T-helper 1 cell treated with Interleukin-12 subunit alpha and Interleukin-12 subunit beta and Interleukin-4 antibody, amounts not matched to agents 30 μg/mL and 1 μg/mL, for 36 hours (primary cell): ENCODE data around the gene MAGI1.
"Not testable (repeated sequence)": the region's sequence is repeated elsewhere in the genome, so short reads cannot be mapped to it uniquely, and the experiment has no call there.

Source experiments
- H3K27ac Mint-ChIP-seq: one replicate; pipeline ENCODE4 v1.8.0; 2021; ENCODE audit warnings: mild to moderate bottlenecking, mixed read lengths
- H3K27me3 Mint-ChIP-seq: one replicate; pipeline ENCODE4 v1.8.0; 2021; ENCODE audit warnings: low read depth, mixed read lengths
- H3K36me3 Mint-ChIP-seq: one replicate; pipeline ENCODE4 v1.8.0; 2021; ENCODE audit warnings: low read depth, mixed read lengths
- H3K4me1 Mint-ChIP-seq: one replicate; pipeline ENCODE4 v1.8.0; 2021; ENCODE audit warnings: low read depth, mixed read lengths
- H3K4me3 Mint-ChIP-seq: one replicate; pipeline ENCODE4 v1.8.0; 2021; ENCODE audit warnings: mild to moderate bottlenecking, moderate library complexity, mixed read lengths
- H3K9me3 Mint-ChIP-seq: one replicate; pipeline ENCODE4 v1.8.0; 2021; ENCODE audit warnings: mixed read lengths

MAGI1 gene

GRCh38 chr3:66052721-66053549, 14.2 kb upstream of the MAGI1 start:
- H3K27me3 Mint-ChIP-seq: no peaks in the 10 kb centered on the region
- no peaks in the 10 kb centered on the region for H3K9me3 Mint-ChIP-seq
- no peaks in the 10 kb centered on the region for H3K36me3 Mint-ChIP-seq
- H3K4me1 Mint-ChIP-seq: no peaks in the 10 kb centered on the region
- no peak overlapping the region for H3K4me3 Mint-ChIP-seq
- H3K27ac Mint-ChIP-seq: no peak overlapping the region

- H3K4me1 Mint-ChIP-seq: no peaks in the 10 kb centered on the region
- no peaks in the 10 kb centered on the region for H3K27me3 Mint-ChIP-seq
- H3K4me3 Mint-ChIP-seq: no peak overlapping the region
- no peaks in the 10 kb centered on the region for H3K36me3 Mint-ChIP-seq
- H3K9me3 Mint-ChIP-seq: no peaks in the 10 kb centered on the region
- H3K27ac Mint-ChIP-seq: no peak overlapping the region
Measured at GRCh38 chr3:66050821-66051220, 12.1 kb upstream of the MAGI1 start.

DNA sequence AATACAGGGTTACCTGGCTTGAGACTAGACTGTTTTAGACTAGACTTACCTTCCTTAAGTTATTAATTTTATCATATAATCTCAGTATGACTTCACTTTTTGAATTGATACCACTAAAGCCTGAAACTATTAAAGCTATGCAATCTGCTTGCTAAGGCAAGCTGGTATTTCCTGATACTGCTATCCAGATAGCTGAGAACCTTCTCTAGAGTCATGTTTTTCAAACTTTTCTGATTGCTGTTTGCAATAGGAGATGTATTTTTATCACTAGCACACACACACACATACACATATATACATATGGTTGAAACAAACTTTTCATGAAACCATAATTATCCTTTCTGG, 9.3 kb upstream of the MAGI1 start:
- no peaks in the 10 kb centered on the region for H3K9me3 Mint-ChIP-seq
- no peaks in the 10 kb centered on the region for H3K4me1 Mint-ChIP-seq
- H3K4me3 Mint-ChIP-seq: no peak overlapping the region

DNA sequence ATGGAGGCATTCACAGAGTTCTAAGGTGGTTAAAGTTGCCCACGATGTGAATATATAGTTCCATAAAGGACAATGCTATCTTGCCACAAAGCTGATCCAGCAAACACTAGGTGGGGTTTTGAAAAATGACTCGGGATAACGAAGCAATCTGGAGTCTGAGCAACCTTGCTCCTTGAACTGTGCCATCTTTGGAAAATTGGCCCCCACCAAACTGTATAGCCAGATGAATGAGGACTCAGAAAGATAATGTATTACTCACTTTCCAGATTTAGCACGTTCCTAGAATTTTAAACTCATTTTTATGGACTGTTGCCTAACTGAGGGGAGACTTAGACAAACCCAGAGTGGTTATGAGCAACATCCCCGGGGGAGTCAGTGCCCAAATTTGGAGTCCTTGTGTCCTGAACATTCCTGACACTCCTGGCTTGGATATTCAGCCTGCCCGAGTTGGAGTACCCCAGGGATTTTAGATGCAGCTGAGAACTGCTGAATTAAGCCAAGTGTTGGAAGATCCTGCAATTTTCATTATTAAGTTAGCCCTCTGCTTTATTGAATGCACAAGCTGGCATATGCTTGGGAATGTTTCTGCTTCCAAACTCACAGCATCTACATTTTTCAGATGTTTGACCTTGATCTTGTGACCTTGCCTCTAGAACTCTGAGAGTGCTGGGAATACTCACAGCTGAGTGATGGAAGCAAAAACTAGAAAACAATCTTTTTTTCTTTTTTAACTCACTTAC, 8.8 kb upstream of the MAGI1 start:
- H3K4me1 Mint-ChIP-seq: no peaks in the 10 kb centered on the region
- no peaks in the 10 kb centered on the region for H3K9me3 Mint-ChIP-seq
- no peaks in the 10 kb centered on the region for H3K36me3 Mint-ChIP-seq
- no peak overlapping the region for H3K27ac Mint-ChIP-seq
- H3K27me3 Mint-ChIP-seq: peaks cover 9% of the 10 kb centered on the region
- H3K4me3 Mint-ChIP-seq: no peak overlapping the region

More for the DNA sequence above, 9.3 kb upstream of the MAGI1 start:
- Mint-ChIP-seq H3K27ac (no peak overlapping the region), H3K27me3 (peaks cover 3% of the 10 kb centered on the region), H3K36me3 (no peaks in the 10 kb centered on the region)

DNA sequence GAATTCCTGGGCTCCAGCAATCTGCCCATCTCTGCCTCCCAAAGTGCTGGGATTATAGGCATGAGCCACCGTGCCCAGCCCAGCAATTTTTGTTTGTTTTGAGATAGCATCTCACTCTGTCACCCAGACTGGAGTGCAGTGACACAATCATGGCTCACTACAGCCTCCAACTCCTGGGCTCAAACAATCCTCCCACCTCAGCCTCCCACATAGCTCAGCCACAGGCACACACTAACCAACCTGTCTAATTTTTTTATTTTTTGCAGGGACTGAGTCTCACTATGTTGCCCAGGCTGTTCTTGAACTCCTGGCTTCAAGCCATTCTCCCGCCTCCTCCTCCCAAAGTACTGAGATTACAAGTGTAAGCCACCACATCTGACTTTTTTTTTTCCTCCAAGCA, 7.6 kb upstream of the MAGI1 start:
- not testable (repeated sequence) for H3K4me3 Mint-ChIP-seq, H3K36me3 Mint-ChIP-seq, H3K27ac Mint-ChIP-seq, H3K4me1 Mint-ChIP-seq, H3K9me3 Mint-ChIP-seq
- H3K27me3 Mint-ChIP-seq: peaks cover 17% of the 10 kb centered on the region

- Mint-ChIP-seq H3K27me3 (peaks cover 57% of the 10 kb centered on the region), H3K4me3 (no peak overlapping the region), H3K36me3 (no peaks in the 10 kb centered on the region), H3K4me1 (peaks cover 8% of the 10 kb centered on the region), H3K27ac (no peak overlapping the region), H3K9me3 (no peaks in the 10 kb centered on the region)
Measured at GRCh38 chr3:66041828-66042227, 3.1 kb upstream of the MAGI1 start.

DNA sequence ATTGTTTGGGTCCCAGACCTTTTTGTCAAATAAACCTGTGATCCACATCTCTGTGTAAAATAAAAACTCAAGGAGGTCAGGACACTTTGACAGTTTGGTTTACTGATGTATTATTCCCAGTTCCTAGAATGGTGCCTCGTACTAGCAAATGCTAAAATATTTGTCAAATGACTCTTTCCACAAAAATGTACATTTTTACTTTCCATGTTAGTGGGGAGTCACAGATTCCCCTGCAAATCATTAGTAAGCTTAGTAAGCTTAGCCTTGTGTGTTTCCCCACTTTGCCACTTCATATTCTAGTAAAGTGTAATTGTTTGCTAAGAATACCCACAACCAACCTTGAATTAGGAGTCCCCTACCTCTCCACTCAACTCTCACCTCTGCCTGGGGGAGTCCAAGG, 2.4 kb upstream of the MAGI1 start:
- Mint-ChIP-seq H3K27ac (no peak overlapping the region), H3K4me3 (no peak overlapping the region), H3K27me3 (peaks cover 62% of the 10 kb centered on the region), H3K36me3 (no peaks in the 10 kb centered on the region), H3K9me3 (no peaks in the 10 kb centered on the region), H3K4me1 (peaks cover 8% of the 10 kb centered on the region)

DNA sequence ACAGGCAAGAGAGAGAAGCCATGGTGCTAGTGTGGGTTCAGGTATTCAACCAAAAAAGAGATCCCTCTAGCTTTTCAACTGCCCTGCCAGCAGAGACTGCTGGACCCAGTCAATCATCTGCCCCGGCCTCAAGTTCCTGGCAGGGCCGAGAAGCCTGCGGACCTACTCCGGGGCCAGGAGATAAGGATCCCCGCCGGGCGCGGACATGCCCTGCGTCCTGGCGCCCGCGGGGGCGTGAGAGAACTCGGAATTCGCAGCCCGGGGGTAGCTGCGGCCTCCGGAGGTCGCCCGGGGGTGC, 821 bp upstream of the MAGI1 start:
- no peaks in the 10 kb centered on the region for H3K36me3 Mint-ChIP-seq
- H3K4me1 Mint-ChIP-seq: peaks cover 8% of the 10 kb centered on the region
- H3K4me3 Mint-ChIP-seq: peak overlapping the region; percentile 31
- H3K9me3 Mint-ChIP-seq: no peaks in the 10 kb centered on the region
- H3K27ac Mint-ChIP-seq: no peak overlapping the region
- H3K27me3 Mint-ChIP-seq: peaks cover 77% of the 10 kb centered on the region

DNA sequence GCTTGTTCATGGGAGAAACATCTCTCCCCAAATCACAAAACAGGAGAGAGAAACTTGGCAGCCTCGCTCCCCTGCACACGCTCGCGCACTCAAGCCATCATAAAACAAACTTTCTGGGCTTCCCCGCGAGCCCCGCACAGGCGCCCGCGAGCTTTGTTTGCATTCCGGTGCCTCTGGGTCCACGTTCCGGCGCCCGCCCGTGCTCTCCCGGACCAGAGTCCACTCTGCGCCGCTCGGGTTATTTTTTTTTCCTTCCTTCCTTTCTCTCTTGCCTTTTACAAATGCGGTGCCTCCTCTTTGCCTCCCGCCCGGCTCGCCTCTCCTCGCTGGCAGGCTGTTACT, 363 bp downstream of the MAGI1 start:
- H3K27ac Mint-ChIP-seq: peak overlapping the region; percentile 64
- H3K4me1 Mint-ChIP-seq: peaks cover 10% of the 10 kb centered on the region
- no peaks in the 10 kb centered on the region for H3K9me3 Mint-ChIP-seq
- H3K4me3 Mint-ChIP-seq: peak overlapping the region; percentile 92
- peaks cover 81% of the 10 kb centered on the region for H3K27me3 Mint-ChIP-seq
- H3K36me3 Mint-ChIP-seq: no peaks in the 10 kb centered on the region

GRCh38 chr3:66037986-66038369, 740 bp downstream of the MAGI1 start:
- peak overlapping the region; percentile 64 for H3K27ac Mint-ChIP-seq
- peaks cover 10% of the 10 kb centered on the region for H3K4me1 Mint-ChIP-seq
- no peaks in the 10 kb centered on the region for H3K36me3 Mint-ChIP-seq
- peaks cover 77% of the 10 kb centered on the region for H3K27me3 Mint-ChIP-seq
- H3K4me3 Mint-ChIP-seq: peak overlapping the region; percentile 92
- H3K9me3 Mint-ChIP-seq: no peaks in the 10 kb centered on the region

- H3K27me3 Mint-ChIP-seq: peaks cover 72% of the 10 kb centered on the region
- H3K9me3 Mint-ChIP-seq: no peaks in the 10 kb centered on the region
- peaks cover 10% of the 10 kb centered on the region for H3K4me1 Mint-ChIP-seq
- H3K4me3 Mint-ChIP-seq: peak overlapping the region; percentile 19
- no peak overlapping the region for H3K27ac Mint-ChIP-seq
- no peaks in the 10 kb centered on the region for H3K36me3 Mint-ChIP-seq
Measured at GRCh38 chr3:66037330-66037985, 1.3 kb downstream of the MAGI1 start.

DNA sequence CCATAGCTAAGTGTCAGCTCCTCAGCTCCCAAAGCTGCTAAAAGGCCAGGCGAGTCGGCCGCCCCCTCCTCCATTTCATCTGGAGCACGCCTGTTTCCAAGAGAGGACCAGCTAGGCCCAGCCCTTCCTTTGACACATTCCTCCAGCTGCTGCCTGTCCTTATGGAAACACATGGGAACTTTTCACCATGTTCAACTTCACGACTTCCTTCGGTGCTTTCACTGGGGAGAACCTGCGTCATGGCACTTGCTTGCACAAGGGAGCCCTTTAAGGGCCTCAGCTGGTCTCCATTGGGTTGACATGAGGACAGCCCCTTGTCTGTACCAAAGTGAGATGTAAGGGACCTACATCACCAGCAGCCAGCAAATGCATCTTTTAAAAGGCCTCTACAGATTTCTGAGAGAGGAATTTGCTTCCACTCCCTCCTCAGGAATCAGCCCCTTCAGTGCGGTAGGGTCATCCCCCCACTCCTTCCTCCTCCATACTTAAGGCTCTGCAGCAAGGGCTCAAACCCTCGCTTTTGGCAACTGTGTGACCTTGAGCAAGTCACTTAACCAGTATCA, 2.1 kb downstream of the MAGI1 start:
- H3K4me1 Mint-ChIP-seq: peaks cover 10% of the 10 kb centered on the region
- no peaks in the 10 kb centered on the region for H3K36me3 Mint-ChIP-seq
- H3K9me3 Mint-ChIP-seq: no peaks in the 10 kb centered on the region
- H3K27ac Mint-ChIP-seq: no peak overlapping the region
- peak overlapping the region; percentile 19 for H3K4me3 Mint-ChIP-seq
- H3K27me3 Mint-ChIP-seq: peaks cover 67% of the 10 kb centered on the region

DNA sequence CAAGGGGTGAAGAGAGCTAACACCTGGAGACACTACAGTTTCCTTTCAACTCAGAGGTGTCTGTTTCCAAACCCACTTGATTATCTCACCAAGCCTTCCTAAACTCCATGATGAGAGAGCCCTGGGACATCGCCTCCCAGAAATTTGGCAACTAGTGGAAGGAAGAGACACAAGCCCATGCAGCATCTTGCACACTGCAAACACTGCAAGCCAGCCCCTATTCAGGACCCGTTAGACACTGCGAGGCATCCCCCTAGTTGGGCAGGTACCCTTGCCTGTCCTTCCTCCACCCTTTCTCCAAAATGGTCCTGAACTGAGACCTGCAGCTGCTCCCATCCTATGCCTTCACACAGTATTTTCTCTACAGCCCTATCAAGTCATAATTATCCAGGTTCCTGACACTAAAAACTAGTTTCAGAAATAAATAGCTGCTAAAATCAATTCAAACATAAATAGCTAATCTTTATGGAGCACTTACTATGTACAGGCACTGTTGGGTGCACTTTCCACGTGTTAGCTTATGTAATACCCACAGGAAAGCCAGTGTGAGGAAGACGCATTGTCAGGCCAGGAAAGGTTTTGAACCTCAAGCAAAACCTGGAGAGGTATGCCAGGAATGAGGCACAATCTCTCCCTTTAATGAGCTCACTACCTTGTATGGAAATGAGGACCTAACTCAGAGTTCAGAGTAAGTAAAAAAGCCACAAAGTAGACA, 2.8 kb downstream of the MAGI1 start:
- H3K27me3 Mint-ChIP-seq: peaks cover 60% of the 10 kb centered on the region
- H3K27ac Mint-ChIP-seq: no peak overlapping the region
- no peaks in the 10 kb centered on the region for H3K36me3 Mint-ChIP-seq
- peaks cover 10% of the 10 kb centered on the region for H3K4me1 Mint-ChIP-seq
- H3K4me3 Mint-ChIP-seq: no peak overlapping the region
- no peaks in the 10 kb centered on the region for H3K9me3 Mint-ChIP-seq

DNA sequence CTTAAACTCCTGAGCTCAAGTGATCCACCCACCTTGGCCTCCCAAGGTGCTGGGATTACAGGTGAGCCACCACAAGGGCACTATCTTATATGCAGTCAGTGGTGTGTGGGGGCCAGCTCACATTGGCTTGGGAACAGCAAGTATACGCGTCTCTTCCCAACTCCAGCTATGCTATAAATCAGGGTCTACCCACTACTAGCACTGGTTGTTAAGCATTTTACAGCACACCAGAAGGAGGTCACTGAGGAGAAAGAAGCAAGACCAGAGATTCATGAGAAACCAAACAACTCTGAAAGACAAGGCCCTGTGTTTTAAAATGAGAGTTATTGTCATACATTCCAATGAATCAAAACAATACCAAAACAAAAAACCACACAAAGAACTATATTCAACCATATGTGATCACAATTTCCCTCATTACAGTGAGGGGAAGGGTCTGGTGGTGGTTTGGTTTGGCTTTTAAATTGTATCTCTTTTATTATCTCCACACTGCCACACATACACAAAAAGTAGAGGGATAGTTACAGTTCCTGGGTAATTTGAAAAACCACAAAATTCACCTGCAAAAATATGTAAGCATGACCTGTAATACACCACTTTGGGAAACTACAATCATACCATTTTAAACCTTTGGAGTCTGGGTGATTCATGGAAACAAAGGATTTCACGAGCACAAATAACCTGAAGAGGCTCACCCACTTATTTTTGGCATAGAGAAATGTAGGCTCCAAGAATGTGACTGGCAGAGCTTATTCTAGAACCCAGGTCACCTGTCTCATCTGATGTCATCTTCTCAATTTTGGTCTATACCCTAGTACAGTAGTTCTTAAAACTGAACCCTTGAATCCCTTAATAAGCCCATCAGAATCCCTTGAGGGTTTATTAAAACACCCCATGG, 5.2 kb downstream of the MAGI1 start:
- H3K36me3 Mint-ChIP-seq: no peaks in the 10 kb centered on the region
- H3K4me1 Mint-ChIP-seq: peaks cover 8% of the 10 kb centered on the region
- no peak overlapping the region for H3K4me3 Mint-ChIP-seq
- peaks cover 40% of the 10 kb centered on the region for H3K27me3 Mint-ChIP-seq
- H3K27ac Mint-ChIP-seq: no peak overlapping the region
- no peaks in the 10 kb centered on the region for H3K9me3 Mint-ChIP-seq
